Tibial nerve (tissue), 4 donors: ENCODE results near the gene PHOX2A. TPM values are rescaled to one million over a fixed set of nuclear protein-coding genes. Genes with fewer than 3 reads are reported as not detected.

Source experiments
- DNase-seq, 2 donors: peaks; one replicate each; pipeline ENCODE4 v3.0.0-alpha.2; 2019; ENCODE audit warnings: low spot score in 2 of 2
- H3K27ac ChIP-seq, 4 donors: fragments of 200-600 bp; sonication (generic) in 3 of 4; one replicate each; pipeline ENCODE4 v1.5.1; 2017 to 2019; ENCODE audit warnings: mild to moderate bottlenecking in 1 of 4
- H3K27me3 ChIP-seq, 2 donors: fragments of 200-600 bp; sonication (generic) in 1 of 2; one replicate each; pipeline versions ENCODE4 v1.5.1 to v1.6.0; 2017 to 2019
- H3K36me3 ChIP-seq, 3 donors: fragments of 200-600 bp; sonication (generic); one replicate each; pipeline ENCODE4 v1.5.1; 2018 to 2019
- H3K4me1 ChIP-seq, 4 donors: fragments of 200-600 bp; sonication (generic) in 3 of 4; one replicate each; pipeline ENCODE4 v1.5.1; 2017 to 2019
- H3K4me3 ChIP-seq, 4 donors: fragments of 200-600 bp; sonication (generic) in 3 of 4; one replicate each; pipeline ENCODE4 v1.5.1; 2017 to 2019; ENCODE audit warnings: mild to moderate bottlenecking in 1 of 4, moderate library complexity in 1 of 4
- H3K9me3 ChIP-seq, 4 donors: fragments of 200-600 bp; sonication (generic) in 3 of 4; one replicate each; pipeline ENCODE4 v1.5.1; 2017 to 2019
- CTCF ChIP-seq, 5 experiments: fragments of 200-600 bp in 3 of 5; fragments of 450-650 bp in 2 of 5; sonication (generic) in 3 of 5; IDR thresholded peaks; one replicate each; pipeline ENCODE4 v1.5.1; 2016 to 2019; ENCODE audit warnings: antibody characterized with exemption in 5 of 5, mild to moderate bottlenecking in 3 of 5, moderate library complexity in 2 of 5
- EP300 ChIP-seq, 2 donors: sonication (generic); formaldehyde crosslinking; IDR thresholded peaks; one replicate each; pipeline ENCODE4 v1.6.1; 2017; ENCODE audit warnings: antibody characterized with exemption in 2 of 2, mild to moderate bottlenecking in 1 of 2
- POLR2A ChIP-seq, 2 donors: fragments of 450-650 bp; IDR thresholded peaks; one replicate each; pipeline ENCODE4 v1.6.1; 2017; ENCODE audit warnings: antibody characterized with exemption in 2 of 2, mild to moderate bottlenecking in 2 of 2, moderate library complexity in 2 of 2
- WGBS, 2 donors: methylation state at CpG; one replicate each; pipeline ENCODE4 v1.1.5; 2018; 5-methylcytosine and 5-hydroxymethylcytosine counted together
- total RNA-seq, 4 donors: library from RNA; depleted of rRNA; stranded (reverse); fragments of >200 nt; gene quantifications; one replicate each; pipeline ENCODE4 v1.1.0, GENCODE V29; 2016

The PHOX2A gene
- total RNA-seq, 4 donors from 2014 or later, result not detected

- TF ChIP-seq EP300 (IDR thresholded peaks at IDR 0.05) (no peak), POLR2A (IDR thresholded peaks at IDR 0.05) (no peak), CTCF (IDR thresholded peaks at IDR 0.05) (no peak)
- no peak overlapping the region for H3K4me3 ChIP-seq
- no peak for DNase-seq
- no peaks in the 10 kb centered on the region for H3K4me1 ChIP-seq
- WGBS, 2 donors, result 73 to 85% methylated on average over 2 of the region's 2 CpGs
- H3K27ac ChIP-seq, result no peak overlapping the region
- peaks cover 0 to 6% of the 10 kb centered on the region in 2 donors for H3K27me3 ChIP-seq
- peaks cover 0 to 6% (median 0%) of the 10 kb centered on the region in 4 donors for H3K9me3 ChIP-seq
- H3K36me3 ChIP-seq, result no peaks in the 10 kb centered on the region
Measured at GRCh38 chr11:72283947-72284346, 40.0 kb upstream of the PHOX2A start.

- no peaks in the 10 kb centered on the region for H3K4me1 ChIP-seq
- H3K4me3 ChIP-seq, result no peak overlapping the region
- no peaks in the 10 kb centered on the region for H3K36me3 ChIP-seq
- H3K27me3 ChIP-seq, result peaks cover 0 to 6% of the 10 kb centered on the region in 2 donors
- no peak for TF ChIP-seq POLR2A (IDR thresholded peaks at IDR 0.05)
- no peak for TF ChIP-seq CTCF (IDR thresholded peaks at IDR 0.05)
- TF ChIP-seq EP300 (IDR thresholded peaks at IDR 0.05), result no peak
- peaks cover 0 to 6% (median 0%) of the 10 kb centered on the region in 4 donors for H3K9me3 ChIP-seq
- no peak for DNase-seq
- WGBS, 2 donors, result 94 to 96% methylated on average over 24 of the region's 24 CpGs
- no peak overlapping the region for H3K27ac ChIP-seq
Measured at GRCh38 chr11:72280726-72281315, 36.8 kb upstream of the PHOX2A start.

- no peaks in the 10 kb centered on the region for H3K4me1 ChIP-seq
- no peak for DNase-seq
- peaks cover 0 to 6% of the 10 kb centered on the region in 2 donors for H3K27me3 ChIP-seq
- no peak overlapping the region for H3K27ac ChIP-seq
- WGBS, 2 donors, result 91 to 94% methylated on average over 12 of the region's 12 CpGs
- H3K4me3 ChIP-seq, result no peak overlapping the region
- H3K36me3 ChIP-seq, result no peaks in the 10 kb centered on the region
- TF ChIP-seq CTCF (IDR thresholded peaks at IDR 0.05) (no peak), POLR2A (IDR thresholded peaks at IDR 0.05) (no peak), EP300 (IDR thresholded peaks at IDR 0.05) (no peak)
- H3K9me3 ChIP-seq, result peaks cover 0 to 6% (median 0%) of the 10 kb centered on the region in 4 donors
Measured at GRCh38 chr11:72280037-72280436, 36.1 kb upstream of the PHOX2A start.

GRCh38 chr11:72278905-72279304 is 34.9 kb upstream of the PHOX2A start:
- H3K27ac ChIP-seq, result no peak overlapping the region
- H3K4me1 ChIP-seq, result no peaks in the 10 kb centered on the region
- no peak for TF ChIP-seq POLR2A (IDR thresholded peaks at IDR 0.05)
- TF ChIP-seq EP300 (IDR thresholded peaks at IDR 0.05), result no peak
- TF ChIP-seq CTCF (IDR thresholded peaks at IDR 0.05), result no peak
- H3K4me3 ChIP-seq, result no peak overlapping the region
- peaks cover 0 to 6% (median 0%) of the 10 kb centered on the region in 4 donors for H3K9me3 ChIP-seq
- H3K27me3 ChIP-seq, result peaks cover 0 to 6% of the 10 kb centered on the region in 2 donors
- no peaks in the 10 kb centered on the region for H3K36me3 ChIP-seq
- no peak for DNase-seq

GRCh38 chr11:72274435-72274834 is 30.5 kb upstream of the PHOX2A start:
- no peaks in the 10 kb centered on the region for H3K4me1 ChIP-seq
- H3K4me3 ChIP-seq, result no peak overlapping the region
- DNase-seq, result no peak
- TF ChIP-seq POLR2A (IDR thresholded peaks at IDR 0.05) (no peak), EP300 (IDR thresholded peaks at IDR 0.05) (no peak), CTCF (IDR thresholded peaks at IDR 0.05) (no peak)
- no peak overlapping the region for H3K27ac ChIP-seq
- no peaks in the 10 kb centered on the region for H3K9me3 ChIP-seq
- 86 to 89% methylated on average over 6 of the region's 6 CpGs for WGBS, 2 donors
- H3K27me3 ChIP-seq, result no peaks in the 10 kb centered on the region
- no peaks in the 10 kb centered on the region for H3K36me3 ChIP-seq
